ENCODE results near the gene ACTR6.
"Not testable (repeated sequence)": the region's sequence is repeated elsewhere in the genome, so short reads cannot be mapped to it uniquely, and the experiment has no call there.

The ACTR6 gene

DNA sequence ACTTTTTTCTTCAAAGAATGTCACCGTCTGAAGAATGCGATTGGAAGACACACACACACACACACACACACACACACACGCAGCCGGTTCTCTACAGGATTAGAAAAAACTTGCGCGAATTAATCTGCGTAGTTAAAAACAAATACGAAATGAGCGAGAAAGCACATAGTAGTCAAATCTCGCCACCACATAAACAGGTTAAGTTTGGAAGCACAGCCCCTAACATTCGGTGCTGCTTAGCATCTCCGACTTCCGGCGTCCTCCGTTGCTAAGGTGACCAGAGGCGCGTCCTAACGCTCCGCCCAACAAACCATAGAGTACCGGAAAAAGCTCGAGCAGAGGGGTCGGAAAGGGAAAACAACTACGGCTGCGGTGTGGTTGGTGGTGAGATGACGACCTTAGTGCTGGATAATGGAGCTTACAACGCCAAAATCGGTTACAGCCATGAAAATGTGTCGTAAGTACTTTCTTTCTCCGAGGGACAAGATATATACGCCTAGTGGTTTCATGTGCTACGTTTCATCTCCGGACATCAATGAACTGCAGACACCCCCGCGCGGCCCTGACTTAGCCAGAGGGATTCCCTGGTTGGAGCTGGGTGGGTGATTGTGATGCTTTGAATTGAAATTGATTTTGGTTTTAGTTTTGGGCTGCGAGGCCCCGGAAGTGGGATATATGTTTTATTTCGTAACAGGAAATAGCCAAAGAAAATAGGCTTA is at the start of gene ACTR6:
TSS of gene ACTR6 (plus strand) at position 353 of the 719 bp plus-strand sequence. CDS start at position 390, 37 bp downstream.
- peak; percentile 97 to 98 for DNase-seq

- no peak for DNase-seq
Measured at GRCh38 chr12:100151769-100152168, 48.8 kb upstream of the ACTR6 start.

GRCh38 chr12:100153131-100153530 is 47.5 kb upstream of the ACTR6 start:
- DNase-seq: no peak

GRCh38 chr12:100154474-100155247 is 46.0 kb upstream of the ACTR6 start:
- peak; percentile 70 to 71 for DNase-seq

GRCh38 chr12:100156731-100157426 is 43.7 kb upstream of the ACTR6 start:
- no peak for DNase-seq

- no peak for DNase-seq
Measured at GRCh38 chr12:100157427-100157821, 43.2 kb upstream of the ACTR6 start.

- no peak for DNase-seq
Measured at GRCh38 chr12:100158535-100158934, 42.1 kb upstream of the ACTR6 start.

DNA sequence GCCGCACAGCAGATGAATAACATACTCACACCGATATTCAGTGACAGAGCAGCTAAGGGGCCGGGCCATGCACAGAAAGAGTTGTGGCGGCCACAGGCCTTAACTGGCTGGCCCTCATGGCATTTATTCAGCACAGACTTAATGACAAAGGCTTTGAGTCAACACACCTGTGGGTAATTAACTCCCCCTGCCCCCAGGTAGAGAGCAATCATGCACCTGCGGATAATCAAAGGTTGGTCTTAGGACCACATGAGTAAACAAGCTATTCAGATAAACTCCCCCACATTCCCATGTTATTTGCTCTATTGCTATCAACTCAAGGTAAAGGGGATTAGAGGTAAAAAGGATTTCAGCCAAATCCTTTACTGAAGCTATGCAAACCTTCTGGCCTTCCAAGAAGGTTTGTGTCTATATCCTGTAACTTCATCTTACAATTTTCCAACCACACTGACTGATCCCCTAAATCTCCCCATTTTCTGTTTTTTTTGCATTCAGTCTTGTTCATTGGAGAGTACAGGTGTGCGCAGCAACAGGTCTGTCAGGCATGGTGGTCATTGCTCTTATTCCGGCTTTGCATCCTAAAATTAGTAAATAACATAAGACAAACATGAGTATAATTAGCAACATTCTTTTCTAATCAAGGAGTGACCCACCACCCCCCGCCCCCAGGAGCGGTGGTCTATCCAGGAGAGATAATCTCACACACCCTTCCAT is 41.1 kb upstream of the ACTR6 start:
- no peak for DNase-seq

- peak; percentile 60 to 61 for DNase-seq
Measured at GRCh38 chr12:100163416-100164152, 37.0 kb upstream of the ACTR6 start.

GRCh38 chr12:100164153-100164704 is 36.4 kb upstream of the ACTR6 start:
- no peak for DNase-seq

DNA sequence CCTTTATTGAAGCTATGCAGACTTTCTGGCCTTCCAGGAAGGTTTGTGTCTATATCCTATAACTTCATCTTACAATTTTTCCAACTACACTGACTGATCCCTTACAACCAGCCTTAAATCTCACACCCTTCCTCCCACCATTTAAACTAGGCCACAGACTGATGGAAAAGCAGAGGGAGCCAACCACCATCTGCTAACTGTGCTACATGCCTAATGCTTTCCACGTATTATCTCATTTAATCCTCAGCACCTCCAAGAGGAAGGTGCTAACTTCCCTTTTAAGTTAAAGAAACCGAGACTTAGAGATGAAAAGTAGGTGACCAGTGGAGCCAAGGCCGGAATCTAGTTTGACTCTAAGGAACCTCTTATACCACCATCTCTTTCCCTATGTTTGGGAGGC is 35.3 kb upstream of the ACTR6 start:
- no peak for DNase-seq

DNA sequence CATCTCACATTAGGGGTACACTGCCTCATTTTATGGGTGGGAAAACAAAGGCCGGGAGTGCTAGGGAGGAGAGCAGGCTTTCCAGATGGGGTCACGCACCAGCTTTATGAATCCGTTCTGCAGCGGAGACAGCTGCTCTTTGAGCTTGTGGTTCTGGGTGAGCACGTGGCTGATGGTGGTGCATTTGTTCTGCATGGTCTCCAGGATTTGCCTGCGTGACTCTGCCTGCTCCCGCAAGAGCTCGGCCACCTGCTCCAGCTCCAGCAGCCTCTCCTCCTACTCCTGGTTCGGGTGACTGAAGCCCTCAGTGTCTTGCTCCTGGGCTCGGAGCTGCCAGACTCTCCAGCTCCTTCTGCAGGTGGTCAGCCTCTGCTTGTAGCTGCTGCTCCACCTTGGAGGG is 34.4 kb upstream of the ACTR6 start:
- DNase-seq: no peak

DNA sequence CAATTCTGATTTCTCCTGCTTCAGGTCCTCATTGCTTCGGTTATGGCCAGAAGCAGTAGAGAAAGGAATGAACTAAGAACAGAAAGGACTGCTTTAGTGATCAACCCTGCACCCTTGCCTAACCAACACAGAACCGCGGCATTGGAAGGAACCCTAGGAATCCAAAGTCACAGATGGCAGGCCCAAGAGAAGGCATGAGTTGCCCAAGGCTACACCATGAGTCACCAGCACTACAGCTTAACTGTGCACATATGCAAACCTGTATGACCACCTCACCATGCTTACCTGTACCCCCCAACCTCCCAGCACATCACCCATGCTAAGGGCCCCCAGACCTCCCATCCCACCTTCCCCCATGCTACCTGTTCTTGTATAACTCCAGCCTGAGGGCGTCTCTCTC is 32.1 kb upstream of the ACTR6 start:
- no peak for DNase-seq

GRCh38 chr12:100169345-100169744 is 31.3 kb upstream of the ACTR6 start:
- no peak for DNase-seq

DNA sequence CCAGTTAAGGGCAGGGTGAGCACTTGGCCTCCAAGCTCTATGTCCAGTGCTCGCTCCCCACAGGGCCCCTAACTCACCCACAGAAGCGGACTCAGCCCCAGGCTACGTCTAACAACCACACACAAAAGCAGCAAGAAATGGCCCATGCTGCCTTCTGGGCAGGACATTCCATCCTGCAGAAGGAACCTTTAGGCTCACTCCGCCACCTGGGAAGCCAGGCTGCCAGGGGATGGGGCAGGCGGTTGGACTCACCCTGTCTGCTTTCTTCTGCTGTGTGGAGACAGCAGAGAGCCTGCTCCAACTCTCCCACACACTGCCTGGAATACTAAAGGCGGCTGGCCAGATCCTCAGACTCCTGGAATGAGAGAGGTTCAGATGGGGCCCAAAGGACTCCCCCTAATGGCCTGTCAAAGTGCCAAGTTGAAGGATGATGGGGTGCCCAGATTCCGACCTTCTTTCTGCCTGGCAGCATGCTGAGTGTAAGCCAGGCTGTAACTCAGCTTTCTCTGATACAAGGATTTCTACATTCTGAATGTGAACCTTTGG is 30.2 kb upstream of the ACTR6 start:
- no peak for DNase-seq

DNA sequence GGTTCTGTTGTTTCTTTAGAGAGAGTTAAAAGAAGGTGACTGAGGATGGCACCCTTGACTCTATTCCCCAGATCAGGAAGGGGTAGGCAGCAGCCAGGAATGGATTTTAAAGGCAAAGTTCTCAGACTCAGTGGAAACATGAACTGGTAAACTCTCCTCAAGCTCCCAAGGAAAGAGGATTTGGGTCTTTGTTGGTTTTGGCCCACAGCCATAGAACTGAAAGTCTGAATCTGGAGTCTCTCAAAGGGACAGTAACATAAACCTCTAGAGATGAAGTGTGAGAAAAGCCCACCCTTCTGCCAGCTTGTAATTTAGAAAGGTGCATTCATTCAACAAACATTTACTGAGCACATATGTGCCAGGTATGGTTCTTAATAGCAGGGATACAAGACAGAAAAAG is 29.4 kb upstream of the ACTR6 start:
- DNase-seq: no peak

DNA sequence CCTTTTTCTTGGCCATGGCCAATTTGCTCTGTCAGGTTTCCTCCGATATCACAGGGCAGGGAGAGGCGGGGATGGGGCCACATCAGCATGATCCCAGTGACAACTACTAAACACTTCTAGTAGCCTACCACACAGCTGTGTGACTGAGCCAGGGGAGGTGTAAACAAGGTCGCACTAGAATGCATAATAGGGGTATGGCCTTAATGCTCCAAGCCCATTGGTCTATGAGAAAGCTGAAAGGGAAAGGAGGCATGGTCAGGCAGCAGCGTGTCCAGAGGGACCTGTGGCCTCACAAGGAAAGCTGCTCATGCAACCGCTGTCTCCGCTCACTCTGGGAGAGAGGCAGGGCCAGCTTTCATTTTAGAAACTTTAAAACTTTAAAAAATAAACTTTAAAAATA is 27.5 kb upstream of the ACTR6 start:
- DNase-seq: no peak

DNA sequence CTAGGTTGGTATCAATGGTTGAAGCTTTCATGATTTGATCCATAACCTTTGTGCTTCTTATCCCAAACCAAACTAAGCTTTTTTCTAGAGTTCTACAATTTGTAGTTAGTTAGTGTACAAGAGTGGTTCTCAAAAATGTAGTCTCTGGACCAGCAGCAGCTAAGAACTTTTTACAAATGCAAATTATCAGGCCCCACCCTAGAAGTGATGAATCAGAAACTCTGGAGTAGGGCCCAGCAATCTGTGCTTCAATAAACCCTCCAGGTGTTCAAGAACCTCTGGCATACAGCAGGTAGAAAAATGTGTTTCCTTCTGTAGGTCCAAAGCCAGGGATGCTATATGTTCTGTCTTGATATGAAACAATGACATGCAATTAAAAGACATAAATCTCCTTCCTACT is 26.1 kb upstream of the ACTR6 start:
- no peak for DNase-seq

GRCh38 chr12:100176493-100176892 is 24.1 kb upstream of the ACTR6 start:
- not testable (repeated sequence) for DNase-seq

DNA sequence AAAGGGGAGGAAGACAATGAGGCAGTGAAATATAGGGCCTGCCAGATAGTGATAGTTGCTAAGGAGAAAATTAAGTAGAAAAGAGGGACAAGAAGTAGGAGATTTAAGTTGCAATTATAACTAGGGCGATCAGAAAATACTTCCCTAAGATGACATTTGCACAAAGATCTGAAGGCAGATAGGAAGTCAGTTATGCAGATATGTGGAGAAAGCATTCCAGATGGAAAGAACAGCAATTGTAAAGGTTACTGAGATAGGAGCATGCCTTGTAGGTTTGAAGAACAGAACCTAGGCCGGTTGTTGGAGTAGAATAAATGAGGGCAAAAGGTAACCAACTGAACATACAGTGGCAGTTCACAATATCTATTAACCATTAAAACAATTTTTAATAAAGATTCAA is 21.4 kb upstream of the ACTR6 start:
- DNase-seq: no peak

- DNase-seq: no peak
Measured at GRCh38 chr12:100184549-100185145, 16.0 kb upstream of the ACTR6 start.
